Measurements from ENCODE around the gene CBX4.

GRCh38 chr17:79783891-79784290, 55.3 kb downstream of the CBX4 start:
- TF ChIP-seq CTCF (IDR thresholded peaks at IDR 0.05) = no peak
- no peak for TF ChIP-seq POLR2A (IDR thresholded peaks at IDR 0.05)

All from right lobe of liver (tissue), 4 donors.